ENCODE measurements around the gene TSHZ2.

GRCh38 chr20:53413186-53413631 is 441.1 kb downstream of the TSHZ2 start:
- TF ChIP-seq POLR2A (IDR thresholded peaks at IDR 0.05): no peak
- TF ChIP-seq CTCF (IDR thresholded peaks at IDR 0.05): peak in 2 of 12 donors; percentile 9 to 11

All from heart left ventricle (tissue), 13 donors.